ENCODE measurements around the gene FAM186B.
A peak's percentile ranks its signal among the peaks of the same experiment; 100 is the strongest.

Gene FAM186B

DNA sequence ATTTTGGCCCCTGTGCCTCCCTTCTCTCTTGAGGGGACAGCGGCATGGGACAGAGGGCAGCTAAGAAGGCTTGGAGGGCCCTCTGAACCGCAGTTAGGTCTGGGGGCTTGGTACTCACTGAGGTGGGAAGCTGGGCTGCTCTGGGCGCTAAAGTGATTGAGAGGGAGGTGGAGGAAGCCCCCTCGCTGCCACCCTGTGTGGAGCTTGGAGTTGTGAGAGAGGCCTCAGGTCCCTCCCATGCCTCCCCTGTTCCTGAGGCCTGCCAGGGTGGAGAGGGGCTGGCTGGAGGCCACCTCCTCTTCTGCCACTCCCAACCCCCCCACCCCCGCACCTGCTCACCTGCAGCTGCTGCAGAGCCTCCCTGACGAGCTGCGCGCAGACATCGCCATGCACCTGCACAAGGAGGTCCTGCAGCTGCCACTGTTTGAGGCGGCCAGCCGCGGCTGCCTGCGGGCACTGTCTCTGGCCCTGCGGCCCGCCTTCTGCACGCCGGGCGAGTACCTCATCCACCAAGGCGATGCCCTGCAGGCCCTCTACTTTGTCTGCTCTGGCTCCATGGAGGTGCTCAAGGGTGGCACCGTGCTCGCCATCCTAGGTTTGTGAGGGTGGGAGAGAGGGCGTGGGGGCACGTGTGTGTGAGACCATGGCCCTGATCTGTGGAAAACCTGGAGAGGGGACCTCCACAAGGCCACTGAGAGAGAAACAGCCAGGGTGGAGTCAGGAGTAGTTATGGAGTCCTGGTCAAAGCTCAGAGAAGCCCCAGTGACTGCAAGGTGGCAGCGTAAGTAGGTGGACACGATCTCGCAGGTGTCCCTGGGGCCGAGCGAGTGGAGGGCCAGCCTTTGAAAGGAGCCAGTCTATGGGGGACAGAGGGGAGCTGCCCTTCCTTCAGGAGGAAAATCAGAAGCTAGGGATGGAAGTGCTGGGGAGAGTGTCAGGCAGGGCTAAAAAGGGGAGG lies 55.4 kb downstream of the FAM186B start:
- ATAC-seq (ENCODE audit: low read depth) (no peak), DNase-seq (ENCODE audit: low spot score) (no peak)
- no peak overlapping the region for H3K27ac ChIP-seq (ENCODE audit: poor library complexity, severe bottlenecking)
- no peak overlapping the region for H3K4me3 ChIP-seq (ENCODE audit: severe bottlenecking)
- H3K9me3 ChIP-seq (ENCODE audit: severe bottlenecking), result no peaks in the 10 kb centered on the region
- H3K36me3 ChIP-seq (ENCODE audit: low read depth), result no peaks in the 10 kb centered on the region
- no peaks in the 10 kb centered on the region for H3K27me3 ChIP-seq (ENCODE audit: insufficient read depth, poor library complexity, severe bottlenecking)
- TF ChIP-seq, protein P1, sequence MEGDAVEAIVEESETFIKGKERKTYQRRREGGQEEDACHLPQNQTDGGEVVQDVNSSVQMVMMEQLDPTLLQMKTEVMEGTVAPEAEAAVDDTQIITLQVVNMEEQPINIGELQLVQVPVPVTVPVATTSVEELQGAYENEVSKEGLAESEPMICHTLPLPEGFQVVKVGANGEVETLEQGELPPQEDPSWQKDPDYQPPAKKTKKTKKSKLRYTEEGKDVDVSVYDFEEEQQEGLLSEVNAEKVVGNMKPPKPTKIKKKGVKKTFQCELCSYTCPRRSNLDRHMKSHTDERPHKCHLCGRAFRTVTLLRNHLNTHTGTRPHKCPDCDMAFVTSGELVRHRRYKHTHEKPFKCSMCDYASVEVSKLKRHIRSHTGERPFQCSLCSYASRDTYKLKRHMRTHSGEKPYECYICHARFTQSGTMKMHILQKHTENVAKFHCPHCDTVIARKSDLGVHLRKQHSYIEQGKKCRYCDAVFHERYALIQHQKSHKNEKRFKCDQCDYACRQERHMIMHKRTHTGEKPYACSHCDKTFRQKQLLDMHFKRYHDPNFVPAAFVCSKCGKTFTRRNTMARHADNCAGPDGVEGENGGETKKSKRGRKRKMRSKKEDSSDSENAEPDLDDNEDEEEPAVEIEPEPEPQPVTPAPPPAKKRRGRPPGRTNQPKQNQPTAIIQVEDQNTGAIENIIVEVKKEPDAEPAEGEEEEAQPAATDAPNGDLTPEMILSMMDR (IDR thresholded peaks at IDR 0.05; ENCODE audit: poor library complexity, severe bottlenecking), result no peak
- peaks cover 8% of the 10 kb centered on the region for H3K4me1 ChIP-seq (ENCODE audit: insufficient read depth, poor library complexity, severe bottlenecking)

DNA sequence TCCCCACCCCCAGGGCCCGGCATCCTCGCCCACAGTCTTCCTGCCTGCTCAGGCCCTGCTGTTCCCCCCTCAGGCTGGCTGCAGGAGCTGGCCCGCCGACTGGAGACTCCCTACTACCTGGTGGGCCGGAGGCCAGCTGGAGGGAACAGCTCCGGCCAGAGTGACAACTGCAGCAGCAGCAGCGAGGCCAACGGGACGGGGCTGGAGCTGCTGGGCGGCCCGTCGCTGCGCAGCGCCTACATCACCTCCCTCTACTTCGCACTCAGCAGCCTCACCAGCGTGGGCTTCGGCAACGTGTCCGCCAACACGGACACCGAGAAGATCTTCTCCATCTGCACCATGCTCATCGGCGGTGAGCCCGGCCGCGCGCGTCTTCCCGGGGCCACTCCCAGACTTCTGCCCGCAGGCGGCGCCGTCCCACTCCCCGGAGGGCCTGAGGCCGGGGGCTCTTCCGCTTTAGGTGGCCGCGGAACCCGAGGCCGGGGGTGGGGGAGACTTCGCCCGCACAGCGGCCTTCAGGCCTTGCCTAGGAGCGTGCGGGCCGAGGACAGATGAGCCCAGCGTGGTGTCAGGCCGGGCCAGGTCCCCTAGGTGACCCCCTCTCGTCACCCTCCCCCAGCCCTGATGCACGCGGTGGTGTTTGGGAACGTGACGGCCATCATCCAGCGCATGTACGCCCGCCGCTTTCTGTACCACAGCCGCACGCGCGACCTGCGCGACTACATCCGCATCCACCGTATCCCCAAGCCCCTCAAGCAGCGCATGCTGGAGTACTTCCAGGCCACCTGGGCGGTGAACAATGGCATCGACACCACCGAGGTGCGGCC lies 56.4 kb downstream of the FAM186B start:
- no peaks in the 10 kb centered on the region for H3K27me3 ChIP-seq (ENCODE audit: insufficient read depth, poor library complexity, severe bottlenecking)
- no peak overlapping the region for H3K27ac ChIP-seq (ENCODE audit: poor library complexity, severe bottlenecking)
- DNase-seq (ENCODE audit: low spot score), result no peak
- H3K4me1 ChIP-seq (ENCODE audit: insufficient read depth, poor library complexity, severe bottlenecking), result peaks cover 8% of the 10 kb centered on the region
- TF ChIP-seq, protein P1 (IDR thresholded peaks at IDR 0.05; ENCODE audit: poor library complexity, severe bottlenecking), result no peak
- no peaks in the 10 kb centered on the region for H3K9me3 ChIP-seq (ENCODE audit: severe bottlenecking)
- H3K36me3 ChIP-seq (ENCODE audit: low read depth), result no peaks in the 10 kb centered on the region
- no peak for ATAC-seq (ENCODE audit: low read depth)
- no peak overlapping the region for H3K4me3 ChIP-seq (ENCODE audit: severe bottlenecking)

GRCh38 chr12:49548481-49548821 lies 57.0 kb downstream of the FAM186B start:
- no peaks in the 10 kb centered on the region for H3K36me3 ChIP-seq (ENCODE audit: low read depth)
- ATAC-seq (ENCODE audit: low read depth) (no peak), DNase-seq (ENCODE audit: low spot score) (no peak)
- no peaks in the 10 kb centered on the region for H3K27me3 ChIP-seq (ENCODE audit: insufficient read depth, poor library complexity, severe bottlenecking)
- no peak overlapping the region for H3K4me3 ChIP-seq (ENCODE audit: severe bottlenecking)
- peaks cover 8% of the 10 kb centered on the region for H3K4me1 ChIP-seq (ENCODE audit: insufficient read depth, poor library complexity, severe bottlenecking)
- H3K9me3 ChIP-seq (ENCODE audit: severe bottlenecking), result no peaks in the 10 kb centered on the region
- no peak overlapping the region for H3K27ac ChIP-seq (ENCODE audit: poor library complexity, severe bottlenecking)
- TF ChIP-seq, protein P1 (IDR thresholded peaks at IDR 0.05; ENCODE audit: poor library complexity, severe bottlenecking), result no peak

- Histone ChIP-seq H3K27ac (ENCODE audit: poor library complexity, severe bottlenecking) (no peak overlapping the region), H3K36me3 (ENCODE audit: low read depth) (no peaks in the 10 kb centered on the region), H3K9me3 (ENCODE audit: severe bottlenecking) (no peaks in the 10 kb centered on the region), H3K27me3 (ENCODE audit: insufficient read depth, poor library complexity, severe bottlenecking) (no peaks in the 10 kb centered on the region), H3K4me3 (ENCODE audit: severe bottlenecking) (no peak overlapping the region), H3K4me1 (ENCODE audit: insufficient read depth, poor library complexity, severe bottlenecking) (peaks cover 8% of the 10 kb centered on the region)
- no peak for DNase-seq (ENCODE audit: low spot score)
- TF ChIP-seq, protein P1 (IDR thresholded peaks at IDR 0.05; ENCODE audit: poor library complexity, severe bottlenecking), result no peak
- peak; percentile 83 for ATAC-seq (ENCODE audit: low read depth)
Measured at GRCh38 chr12:49547090-49547690, 58.2 kb downstream of the FAM186B start.
